Left lung (tissue), 10 donors: Measurements from ENCODE around the gene CPNE4. TPM values are rescaled to one million over a fixed set of nuclear protein-coding genes. Genes with fewer than 3 reads are reported as not detected.

Source experiments
- ATAC-seq: fragments of 200-7000 bp; cut with Tn5 transposase; one replicate; pipeline ENCODE4 v1.9.1; 2020; ENCODE audit warnings: moderate library complexity
- DNase-seq, 4 donors: peaks; one replicate each; pipeline ENCODE4 v3.0.0-alpha.2; 2013 to 2020
- H3K27ac ChIP-seq, 2 donors: fragments of 200-600 bp; sonication (generic) in 1 of 2; one replicate each; pipeline versions ENCODE4 v1.5.0 to v1.8.0; 2020 to 2021
- H3K27me3 ChIP-seq, 2 donors: fragments of 200-600 bp; sonication (generic) in 1 of 2; one replicate each; pipeline versions ENCODE4 v1.5.0 to v1.8.0; 2020 to 2021
- H3K36me3 ChIP-seq, 2 donors: fragments of 200-600 bp; sonication (generic) in 1 of 2; one replicate each; pipeline versions ENCODE4 v1.5.0 to v1.8.0; 2020 to 2021
- H3K4me1 ChIP-seq, 2 donors: fragments of 200-600 bp; one replicate each; pipeline ENCODE4 v1.8.0; 2021
- H3K4me3 ChIP-seq, 2 donors: fragments of 200-600 bp; sonication (generic) in 1 of 2; one replicate each; pipeline versions ENCODE4 v1.5.0 to v1.8.0; 2020 to 2021; ENCODE audit warnings: mild to moderate bottlenecking in 1 of 2
- H3K9me3 ChIP-seq, 2 donors: fragments of 200-600 bp; sonication (generic) in 1 of 2; one replicate each; pipeline versions ENCODE4 v1.5.0 to v1.8.0; 2020 to 2021
- CTCF ChIP-seq, 2 donors: fragments of 200-600 bp; sonication (generic) in 1 of 2; IDR thresholded peaks; one replicate each; pipeline versions ENCODE4 v1.5.0 to v1.8.0; 2021; ENCODE audit warnings: antibody characterized with exemption in 2 of 2
- intact Hi-C, 2 donors: fragments of 100-400 bp; cut with DNase I; formaldehyde crosslinking; loops; one replicate each; pipeline versions ENCODE4 v1.11.2 to v1.14.2; 2022
- polyA plus RNA-seq, 6 donors: library from polyadenylated mRNA; unstranded; fragments of 120-200 nt; gene quantifications; one replicate each; pipeline ENCODE4 v1.2.1, GENCODE V29; 2013; ENCODE audit not compliant: insufficient read length in 6 of 6
- total RNA-seq, 2 donors: library from RNA; stranded (reverse); fragmentation: NEBNext Ultra II Directional; extraction: Animal tissue kit (Norgen Biotek cat#: 25700); gene quantifications; one replicate each; pipeline ENCODE4 v1.2.1, GENCODE V29; 2021
- donor health status: DM: no; HTN: yes; CAD: no.
- donor health status: DM: no; HTN: no; CAD: no.

Gene CPNE4
- total and polyA plus RNA-seq, 8 donors, result 0.24 to 2.1 (median 0.85) TPM

GRCh38 chr3:131957980-131958379, 76.8 kb downstream of the CPNE4 start:
- Histone ChIP-seq H3K27me3 (no peaks in the 10 kb centered on the region), H3K9me3 (no peaks in the 10 kb centered on the region), H3K27ac (no peak overlapping the region), H3K4me3 (no peak overlapping the region), H3K36me3 (no peaks in the 10 kb centered on the region), H3K4me1 (no peaks in the 10 kb centered on the region)
- TF ChIP-seq CTCF (IDR thresholded peaks at IDR 0.05), result no peak
- no peak for ATAC-seq
- intact Hi-C loops, result no loop called here
- no peak for DNase-seq

- no peaks in the 10 kb centered on the region for H3K36me3 ChIP-seq
- intact Hi-C loops, result no loop called here
- H3K27me3 ChIP-seq, result no peaks in the 10 kb centered on the region
- no peaks in the 10 kb centered on the region for H3K9me3 ChIP-seq
- TF ChIP-seq CTCF (IDR thresholded peaks at IDR 0.05), result no peak
- ATAC-seq, result no peak
- DNase-seq, result no peak
- no peak overlapping the region for H3K4me3 ChIP-seq
- H3K27ac ChIP-seq, result no peak overlapping the region
- no peaks in the 10 kb centered on the region for H3K4me1 ChIP-seq
These were observed 77.3 kb downstream of the CPNE4 start for GRCh38 chr3:131957511-131957910.

GRCh38 chr3:131948806-131949205, 86.0 kb downstream of the CPNE4 start:
- Histone ChIP-seq H3K27ac (no peak overlapping the region), H3K4me1 (no peaks in the 10 kb centered on the region), H3K36me3 (no peaks in the 10 kb centered on the region), H3K9me3 (no peaks in the 10 kb centered on the region), H3K4me3 (no peak overlapping the region), H3K27me3 (no peaks in the 10 kb centered on the region)
- ATAC-seq (no peak), DNase-seq (no peak)
- intact Hi-C loops, result no loop called here
- TF ChIP-seq CTCF (IDR thresholded peaks at IDR 0.05), result no peak

- no peak overlapping the region for H3K4me3 ChIP-seq
- no peaks in the 10 kb centered on the region for H3K36me3 ChIP-seq
- H3K27ac ChIP-seq, result no peak overlapping the region
- no peaks in the 10 kb centered on the region for H3K27me3 ChIP-seq
- intact Hi-C loops, result no loop called here
- no peaks in the 10 kb centered on the region for H3K9me3 ChIP-seq
- DNase-seq, result no peak
- ATAC-seq, result no peak
- H3K4me1 ChIP-seq, result no peaks in the 10 kb centered on the region
- no peak for TF ChIP-seq CTCF (IDR thresholded peaks at IDR 0.05)
These were observed 90.1 kb downstream of the CPNE4 start for GRCh38 chr3:131944676-131945075.

- Histone ChIP-seq H3K27ac (no peak overlapping the region), H3K4me1 (no peaks in the 10 kb centered on the region), H3K9me3 (no peaks in the 10 kb centered on the region), H3K4me3 (no peak overlapping the region), H3K36me3 (no peaks in the 10 kb centered on the region), H3K27me3 (no peaks in the 10 kb centered on the region)
- DNase-seq (no peak), ATAC-seq (no peak)
- no peak for TF ChIP-seq CTCF (IDR thresholded peaks at IDR 0.05)
- intact Hi-C loops, result no loop called here
These were observed 101.1 kb downstream of the CPNE4 start for GRCh38 chr3:131933665-131934064.
